B cell (primary cell): ENCODE measurements around the gene MOB3C.

Source experiments
- EZH2 ChIP-seq: IDR thresholded peaks from 2 replicates; pipeline ENCODE4 v1.6.1; 2012; ENCODE audit warnings: borderline replicate concordance, low read depth, mild to moderate bottlenecking, moderate library complexity, low read length; ENCODE audit not compliant: insufficient read depth, poor library complexity, severe bottlenecking
- TF ChIP-seq, protein P1 (sequence below): fragments of 200-600 bp; IDR thresholded peaks from one replicate; pipeline ENCODE4 v1.8.0; 2022; ENCODE audit warnings: antibody characterized with exemption, mild to moderate bottlenecking

DNA sequence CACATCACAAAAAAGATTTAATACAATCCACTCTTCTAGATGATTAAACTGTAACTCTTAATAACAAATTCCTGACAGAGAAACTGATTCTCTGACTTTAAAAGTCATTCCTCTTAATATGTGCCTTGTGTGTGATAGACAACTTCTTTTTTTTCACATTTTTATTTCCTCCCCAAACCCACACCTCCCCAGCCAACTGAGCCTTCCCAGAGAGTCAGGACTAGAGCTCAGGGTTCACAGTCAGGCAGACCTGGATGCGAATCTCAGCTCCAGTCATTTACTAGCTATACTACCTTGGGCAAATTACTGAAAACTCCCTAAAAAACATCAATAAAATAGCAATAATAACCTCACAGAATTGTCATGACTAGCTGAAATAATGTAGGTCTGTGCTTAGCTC is 37.4 kb upstream of the MOB3C start:
- TF ChIP-seq, protein P1, sequence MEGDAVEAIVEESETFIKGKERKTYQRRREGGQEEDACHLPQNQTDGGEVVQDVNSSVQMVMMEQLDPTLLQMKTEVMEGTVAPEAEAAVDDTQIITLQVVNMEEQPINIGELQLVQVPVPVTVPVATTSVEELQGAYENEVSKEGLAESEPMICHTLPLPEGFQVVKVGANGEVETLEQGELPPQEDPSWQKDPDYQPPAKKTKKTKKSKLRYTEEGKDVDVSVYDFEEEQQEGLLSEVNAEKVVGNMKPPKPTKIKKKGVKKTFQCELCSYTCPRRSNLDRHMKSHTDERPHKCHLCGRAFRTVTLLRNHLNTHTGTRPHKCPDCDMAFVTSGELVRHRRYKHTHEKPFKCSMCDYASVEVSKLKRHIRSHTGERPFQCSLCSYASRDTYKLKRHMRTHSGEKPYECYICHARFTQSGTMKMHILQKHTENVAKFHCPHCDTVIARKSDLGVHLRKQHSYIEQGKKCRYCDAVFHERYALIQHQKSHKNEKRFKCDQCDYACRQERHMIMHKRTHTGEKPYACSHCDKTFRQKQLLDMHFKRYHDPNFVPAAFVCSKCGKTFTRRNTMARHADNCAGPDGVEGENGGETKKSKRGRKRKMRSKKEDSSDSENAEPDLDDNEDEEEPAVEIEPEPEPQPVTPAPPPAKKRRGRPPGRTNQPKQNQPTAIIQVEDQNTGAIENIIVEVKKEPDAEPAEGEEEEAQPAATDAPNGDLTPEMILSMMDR: no peak
- TF ChIP-seq EZH2: no peak
